GM23248 (cell line): ENCODE measurements around the gene WTAP. TPM values are rescaled to one million over a fixed set of nuclear protein-coding genes. Genes with fewer than 3 reads are reported as not detected.
"Not testable (repeated sequence)": the region's sequence is repeated elsewhere in the genome, so short reads cannot be mapped to it uniquely, and the experiment has no call there.

Experiments
- DNase-seq: peaks from one replicate; pipeline ENCODE4 v3.0.0-alpha.2; 2015
- H2AFZ ChIP-seq: fragments of 200-600 bp; sonication (generic); 2 replicates; pipeline ENCODE4 v1.6.1; 2016; ENCODE audit warnings: antibody characterized with exemption
- H3F3A ChIP-seq: fragments of 200-600 bp; sonication (generic); 2 replicates; pipeline ENCODE4 v1.6.1; 2016; ENCODE audit warnings: mild to moderate bottlenecking, antibody characterized with exemption, mixed run types; ENCODE audit not compliant: insufficient read depth
- H3K27ac ChIP-seq: fragments of 200-600 bp; sonication (generic); 2 replicates; pipeline ENCODE4 v1.5.1; 2016; ENCODE audit warnings: mild to moderate bottlenecking
- H3K27me3 ChIP-seq: fragments of 200-600 bp; sonication (generic); replicated peaks from 2 replicates; pipeline ENCODE4 v1.6.1; 2016; ENCODE audit warnings: mild to moderate bottlenecking; ENCODE audit not compliant: insufficient read depth
- H3K36me3 ChIP-seq: fragments of 200-600 bp; sonication (generic); 2 replicates; pipeline ENCODE4 v1.6.1; 2016; ENCODE audit warnings: low read depth, mild to moderate bottlenecking
- H3K4me1 ChIP-seq: fragments of 200-600 bp; sonication (generic); 2 replicates; pipeline ENCODE4 v1.6.1; 2016; ENCODE audit warnings: mild to moderate bottlenecking; ENCODE audit not compliant: insufficient read depth
- H3K4me2 ChIP-seq: fragments of 200-600 bp; sonication (generic); one replicate; pipeline ENCODE4 v1.6.1; 2016; ENCODE audit warnings: mild to moderate bottlenecking; ENCODE audit not compliant: unreplicated experiment
- H3K4me3 ChIP-seq: fragments of 200-600 bp; sonication (generic); 2 replicates; pipeline ENCODE4 v1.5.1; 2016; ENCODE audit warnings: mild to moderate bottlenecking
- H3K79me2 ChIP-seq: fragments of 200-600 bp; sonication (generic); 2 replicates; pipeline ENCODE4 v1.6.1; 2016; ENCODE audit warnings: mild to moderate bottlenecking; ENCODE audit not compliant: insufficient read depth
- H3K9ac ChIP-seq: fragments of 200-600 bp; sonication (generic); 2 replicates; pipeline ENCODE4 v1.6.1; 2016; ENCODE audit warnings: mild to moderate bottlenecking
- H3K9me2 ChIP-seq: fragments of 200-600 bp; sonication (generic); 2 replicates; pipeline ENCODE4 v1.6.1; 2016; ENCODE audit warnings: mixed run types, mild to moderate bottlenecking, moderate library complexity; ENCODE audit not compliant: insufficient read depth
- H3K9me3 ChIP-seq: fragments of 200-600 bp; sonication (generic); one replicate; pipeline ENCODE4 v1.6.1; 2017; ENCODE audit warnings: low read depth
- H4K20me1 ChIP-seq: fragments of 200-600 bp; sonication (generic); 2 replicates; pipeline ENCODE4 v1.6.0; 2016; ENCODE audit not compliant: insufficient read depth
- EZH2 ChIP-seq: fragments of 200-600 bp; sonication (generic); IDR thresholded peaks from 2 replicates; pipeline ENCODE4 v1.6.1; 2018; ENCODE audit warnings: antibody characterized with exemption, mild to moderate bottlenecking; ENCODE audit not compliant: insufficient read depth, poor library complexity, severe bottlenecking
- EZH2phosphoT487 ChIP-seq: fragments of 200-600 bp; sonication (generic); IDR thresholded peaks from 2 replicates; pipeline ENCODE4 v1.6.1; 2018; ENCODE audit warnings: antibody characterized with exemption, moderate library complexity, mild to moderate bottlenecking, low read depth; ENCODE audit not compliant: insufficient read depth
- WGBS, 2 experiments: methylation state at CpG; one replicate each; pipeline ENCODE4 v1.1.6; 2015 to 2017; ENCODE audit warnings: low lambda C conversion rate in 2 of 2, low coverage in 1 of 2; ENCODE audit errors: missing lambda C conversion rate in 2 of 2; 5-methylcytosine and 5-hydroxymethylcytosine counted together
- in situ Hi-C: fragments of 300-500 bp; cut with MboI; formaldehyde crosslinking; loops from 2 replicates; pipeline ENCODE4 v1.15.0; 2020
- polyA plus RNA-seq: library from polyadenylated mRNA; unstranded; fragments of >200 nt; fragmentation: Nextera tagmentation; extraction: Ambion mirVana; gene quantifications from 2 replicates; pipeline ENCODE4 v1.2.1, GENCODE V29; 2016
- total RNA-seq: library from RNA; depleted of rRNA; stranded (reverse); fragments of >200 nt; shearing (Covaris generic); gene quantifications from 2 replicates; pipeline ENCODE4 v1.2.3, GENCODE V29; 2014

Gene WTAP
- total and polyA plus RNA-seq, 2 experiments from 2014 or later, result 64.8 to 87.8 TPM

DNA sequence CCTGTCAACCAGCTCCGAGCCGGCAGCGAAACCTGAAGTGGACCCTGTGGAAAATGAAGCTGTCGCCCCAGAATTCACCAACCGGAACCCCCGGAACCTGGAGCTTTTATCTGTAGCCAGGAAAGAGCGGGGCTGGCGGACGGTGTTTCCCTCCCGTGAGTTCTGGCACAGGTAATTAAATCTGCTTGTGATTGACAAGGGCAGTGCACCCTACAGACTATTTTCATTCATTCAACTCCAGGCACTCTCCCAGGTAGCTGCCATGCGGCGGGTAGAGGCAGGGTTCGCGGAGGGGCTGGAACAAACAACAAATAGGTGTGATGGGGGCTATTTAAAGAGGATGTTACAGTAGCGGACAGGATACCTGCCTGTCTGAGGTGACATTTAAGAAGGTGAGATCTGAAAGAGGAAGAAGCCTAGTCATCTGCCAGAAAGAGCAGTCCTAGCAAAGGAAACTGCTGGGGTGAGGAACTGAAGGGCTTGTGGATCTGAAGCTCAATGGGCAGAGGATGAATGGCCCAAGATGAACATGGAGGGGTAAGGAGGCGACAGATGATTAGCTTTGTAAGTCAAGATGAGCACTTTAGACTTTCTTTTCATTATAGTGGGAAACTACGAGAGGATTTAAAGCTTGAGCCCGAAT lies 63.8 kb downstream of the WTAP start:
- H3K79me2 ChIP-seq, result peaks cover 87% of the 10 kb centered on the region
- peaks cover 9% of the 10 kb centered on the region; the same call in 1 of the 2 replicates for H4K20me1 ChIP-seq
- H3K27ac ChIP-seq, result peak overlapping the region; percentile 75
- H3K9me2 ChIP-seq, result no peaks in the 10 kb centered on the region
- H3K9ac ChIP-seq, result peak overlapping the region; percentile 84
- peak overlapping the region; percentile 90 for H2AFZ ChIP-seq
- peaks cover 39% of the 10 kb centered on the region for H3K36me3 ChIP-seq
- no peaks in the 10 kb centered on the region for H3F3A ChIP-seq
- H3K4me3 ChIP-seq, result peak overlapping the region; percentile 89
- WGBS, 2 experiments, result 7% methylated on average over 18 of the region's 18 CpGs
- DNase-seq, result peak; percentile 20
- TF ChIP-seq EZH2phosphoT487 (no peak), EZH2 (no peak)
- in situ Hi-C loops, result no loop called here
- peaks cover 38% of the 10 kb centered on the region for H3K4me1 ChIP-seq
- H3K4me2 ChIP-seq, result peak overlapping the region; percentile 88
- no peaks in the 10 kb centered on the region for H3K27me3 ChIP-seq
- H3K9me3 ChIP-seq, result no peaks in the 10 kb centered on the region

DNA sequence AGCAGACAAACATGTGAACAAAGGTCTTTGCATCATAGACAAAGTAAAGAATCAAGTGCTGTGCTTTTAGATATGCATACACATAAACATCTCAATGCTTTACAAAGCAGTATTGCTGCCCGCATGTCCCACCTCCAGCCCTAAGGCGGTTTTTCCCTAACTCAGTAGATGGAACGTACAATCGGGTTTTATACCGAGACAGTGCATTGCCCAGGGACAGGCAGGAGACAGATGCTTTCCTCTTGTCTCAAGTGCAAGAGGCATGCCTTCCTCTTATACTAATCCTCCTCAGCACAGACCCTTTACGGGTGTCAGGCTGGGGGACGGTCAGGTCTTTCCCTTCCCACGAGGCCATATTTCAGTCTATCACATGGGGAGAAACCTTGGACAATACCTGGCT lies 67.7 kb downstream of the WTAP start:
- in situ Hi-C loops, H2AFZ ChIP-seq, H3F3A ChIP-seq, H4K20me1 ChIP-seq, H3K4me2 ChIP-seq, DNase-seq, H3K27ac ChIP-seq, H3K9me3 ChIP-seq, H3K27me3 ChIP-seq, H3K9me2 ChIP-seq, H3K9ac ChIP-seq, H3K4me3 ChIP-seq: not testable (repeated sequence)
- Histone ChIP-seq H3K79me2 (peaks cover 60% of the 10 kb centered on the region), H3K4me1 (peaks cover 16% of the 10 kb centered on the region), H3K36me3 (peaks cover 44% of the 10 kb centered on the region)
- WGBS, 2 experiments, result 55 to 68% methylated on average over 8 of the region's 8 CpGs

DNA sequence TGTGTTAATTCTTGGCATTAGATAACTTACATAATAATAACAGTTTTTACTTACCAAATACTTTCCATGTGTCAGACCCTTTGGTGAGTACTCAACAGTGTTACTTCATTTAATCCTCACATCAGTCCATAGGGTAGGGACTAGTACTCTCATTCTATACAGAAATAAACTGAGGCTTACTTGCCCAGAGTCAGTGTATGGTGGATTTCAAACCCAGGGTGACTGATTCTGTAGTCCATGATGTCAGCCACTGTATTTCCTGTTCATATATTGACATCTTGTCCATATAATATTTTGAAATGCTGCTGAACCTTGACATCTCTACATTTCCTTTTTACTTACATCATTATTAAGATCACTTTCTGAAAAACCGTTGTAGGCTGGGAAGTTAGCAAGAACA lies 70.2 kb downstream of the WTAP start:
- no peak overlapping the region for H2AFZ ChIP-seq
- H3K4me2 ChIP-seq, result no peak overlapping the region
- TF ChIP-seq EZH2phosphoT487, result no peak
- TF ChIP-seq EZH2, result no peak
- peaks cover 37% of the 10 kb centered on the region for H3K36me3 ChIP-seq
- H3K79me2 ChIP-seq, result peaks cover 40% of the 10 kb centered on the region
- no peak overlapping the region for H3K4me3 ChIP-seq
- H3K4me1 ChIP-seq, result 0 out of 2 replicates have a peak, but pooled peaks cover 2% of the 10 kb centered on the region
- no peaks in the 10 kb centered on the region for H4K20me1 ChIP-seq
- no peak for DNase-seq
- H3K27ac ChIP-seq, result no peak overlapping the region
- in situ Hi-C loops, result no loop called here
- H3K9ac ChIP-seq, result no peak overlapping the region
- 45 to 52% methylated on average over 1 of the region's 1 CpG for WGBS, 2 experiments
- H3K27me3 ChIP-seq, result no peaks in the 10 kb centered on the region
- H3K9me3 ChIP-seq, result no peaks in the 10 kb centered on the region
- no peaks in the 10 kb centered on the region; the same call in 1 of the 2 replicates for H3F3A ChIP-seq
- no peaks in the 10 kb centered on the region for H3K9me2 ChIP-seq

DNA sequence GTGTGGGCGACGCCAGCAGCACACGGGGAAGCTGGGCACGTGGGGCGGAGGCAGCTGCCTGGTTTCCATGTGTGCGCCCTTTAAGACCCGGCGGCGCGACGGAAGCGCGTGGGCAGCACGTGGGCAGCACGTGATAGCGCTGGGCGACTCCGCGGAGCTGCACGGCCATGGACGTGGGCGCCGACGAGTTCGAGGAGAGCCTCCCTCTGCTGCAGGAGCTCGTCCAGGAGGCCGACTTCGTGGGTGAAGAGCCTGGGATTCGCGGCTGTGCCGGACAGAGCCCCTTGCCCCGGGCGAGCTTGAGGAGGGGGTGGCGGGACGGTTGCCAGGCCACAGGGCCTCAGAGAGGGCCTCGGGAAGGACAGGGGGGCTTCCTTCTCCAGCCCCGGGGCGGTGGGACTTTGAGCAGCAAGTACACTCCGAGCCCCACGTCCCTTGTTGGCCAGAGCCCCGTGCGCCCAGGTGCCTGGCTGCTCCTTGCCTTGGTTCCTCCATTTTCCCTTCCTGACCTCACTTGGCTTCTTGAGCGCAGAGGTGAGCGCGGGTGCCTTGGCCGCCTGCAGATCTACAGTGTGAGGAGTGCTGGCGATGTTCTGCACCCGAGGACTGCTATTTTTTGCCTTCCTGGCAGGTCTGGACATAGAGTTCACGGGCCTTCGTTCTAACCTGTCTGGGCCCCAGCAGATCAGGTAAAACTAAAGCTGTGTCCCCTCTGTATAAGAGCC lies 73.0 kb downstream of the WTAP start, which contains the start of gene PNLDC1:
Gene PNLDC1, plus strand, starts transcription at position 136 of the 725 bp plus-strand sequence. Its CDS starts 32 bp downstream, at position 168.
- H3K4me2 ChIP-seq, result no peak within 1 kb of the TSS
- no peak within 1 kb of the TSS for H2AFZ ChIP-seq
- peaks cover 14% of the 10 kb centered on the region; the same call in 1 of the 2 replicates for H3K79me2 ChIP-seq
- TF ChIP-seq EZH2 (no peak), EZH2phosphoT487 (no peak)
- H3K9ac ChIP-seq, result no peak within 1 kb of the TSS
- H3K4me3 ChIP-seq, result no peak within 1 kb of the TSS
- peaks cover 24% of the 10 kb centered on the region for H3K36me3 ChIP-seq
- in situ Hi-C loops, result no loop called here
- WGBS, 2 experiments, result 89% methylated on average over 29 to 50 of the region's 50 CpGs
- no peak for DNase-seq
- no peaks in the 10 kb centered on the region for H3K27me3 ChIP-seq
- H4K20me1 ChIP-seq, result no peaks in the 10 kb centered on the region
- no peak within 1 kb of the TSS for H3K27ac ChIP-seq
- H3F3A ChIP-seq, result no peaks in the 10 kb centered on the region; the same call in 1 of the 2 replicates
- H3K4me1 ChIP-seq, result no peaks in the 10 kb centered on the region
- no peaks in the 10 kb centered on the region for H3K9me3 ChIP-seq
- no peaks in the 10 kb centered on the region for H3K9me2 ChIP-seq
